ENCODE results near the gene ALOX12. TPM values are rescaled to one million over a fixed set of nuclear protein-coding genes. Genes with fewer than 3 reads are reported as not detected.
A peak's percentile ranks its signal among the peaks of the same experiment; 100 is the strongest.

Gene ALOX12
- polyA plus RNA-seq, 1 of the 3 experiments (the other 2 are of a cell fraction) = not detected

GRCh38 chr17:7002288-7003047, 6.6 kb downstream of the ALOX12 start (continued):
- TF ChIP-seq RFX5 (IDR thresholded peaks at IDR 0.05; ENCODE audit: low read length) (no peak), RCOR1 (IDR thresholded peaks at IDR 0.05; ENCODE audit: low read length) (no peak), MXI1 (IDR thresholded peaks at IDR 0.05; ENCODE audit: low read depth, low read length) (no peak), USF1 (IDR thresholded peaks at IDR 0.05; ENCODE audit: borderline replicate concordance, low read depth) (no peak)

- 93% methylated on average over 2 of the region's 2 CpGs for WGBS (ENCODE audit: low lambda C conversion rate)
- H3K36me3 ChIP-seq (replicated peaks in 1 of 2; ENCODE audit: control insufficient read depth in 1 of 2, insufficient read depth in 2 of 2, low read length in 1 of 2) = peaks cover 20 to 37% of the 10 kb centered on the region in 2 experiments
- ChIA-PET POLR2A (no interaction called here), CTCF (interaction anchor here (0.5 to 7.0 kb wide), 17 partner anchors 8 to 1413 kb away, joined by 3 to 72 read pairs (median 6); partner anchors contain the start of genes ALOX12, BCL6B and RNASEK)
- H3K4me3 ChIP-seq (ENCODE audit: low read depth in 2 of 2, low read length in 1 of 2) = no peak overlapping the region
- peaks cover 26% of the 10 kb centered on the region for H3K79me2 ChIP-seq (ENCODE audit: insufficient read depth)
- DNase-seq = no peak
- no peaks in the 10 kb centered on the region for H3K27me3 ChIP-seq (ENCODE audit: insufficient read depth)
- H3K4me1 ChIP-seq (ENCODE audit: control insufficient read depth in 1 of 2, insufficient read depth in 2 of 2, low read depth in 1 of 2, low read length in 1 of 2) = no peaks in the 10 kb centered on the region; a peak in 1 of 4 replicates
- no peaks in the 10 kb centered on the region for H3K9me3 ChIP-seq
- no peak overlapping the region for H3K27ac ChIP-seq (ENCODE audit: low read depth in 2 of 2, low read length in 1 of 2)
- H3K9me2 ChIP-seq = no peaks in the 10 kb centered on the region
- no peak overlapping the region for H3K9ac ChIP-seq
- peaks cover 3% of the 10 kb centered on the region; the same call in 1 of the 2 replicates for H4K20me1 ChIP-seq (ENCODE audit: insufficient read depth)
- no peak overlapping the region for H2AFZ ChIP-seq (ENCODE audit: low read depth)
- no peak for TF ChIP-seq MAX (IDR thresholded peaks at IDR 0.05; ENCODE audit: low read depth)
- no peak overlapping the region for H3K4me2 ChIP-seq
- peaks cover 4% of the 10 kb centered on the region for H3F3A ChIP-seq (replicated peaks; ENCODE audit: insufficient read depth)
Observed at GRCh38 chr17:7003745-7004144, 7.9 kb downstream of the ALOX12 start.

GRCh38 chr17:7004398-7005253, 8.8 kb downstream of the ALOX12 start:
- H4K20me1 ChIP-seq (ENCODE audit: insufficient read depth) = peaks cover 3% of the 10 kb centered on the region; the same call in 1 of the 2 replicates
- H3K27me3 ChIP-seq (ENCODE audit: insufficient read depth) = no peaks in the 10 kb centered on the region
- H3K4me3 ChIP-seq (ENCODE audit: low read depth in 2 of 2, low read length in 1 of 2) = no peak overlapping the region; a peak in 1 of 4 replicates
- ChIA-PET CTCF (interaction anchor here (0.5 to 7.0 kb wide), 35 partner anchors 8 to 408 kb away, joined by 3 to 72 read pairs (median 4); partner anchors contain the start of genes ALOX12, BCL6B and RNASEK), POLR2A (no interaction called here)
- H3K27ac ChIP-seq (ENCODE audit: low read depth in 2 of 2, low read length in 1 of 2) = no peak overlapping the region
- H2AFZ ChIP-seq (ENCODE audit: low read depth) = no peak overlapping the region
- peak; percentile 81 for TF ChIP-seq CTCF (IDR thresholded peaks at IDR 0.05)
- TF ChIP-seq RAD21 (IDR thresholded peaks at IDR 0.05; ENCODE audit: low read length) = peak; percentile 86
- TF ChIP-seq YY1 (IDR thresholded peaks at IDR 0.05; ENCODE audit: low read depth) = no peak
- peak; percentile 76 for TF ChIP-seq SMC3 (IDR thresholded peaks at IDR 0.05; ENCODE audit: low read depth, low read length)
- H3K9me3 ChIP-seq = no peaks in the 10 kb centered on the region
- peaks cover 33% of the 10 kb centered on the region for H3K79me2 ChIP-seq (ENCODE audit: insufficient read depth)
- H3K9ac ChIP-seq = no peak overlapping the region
- no peak overlapping the region for H3K4me2 ChIP-seq
- H3K9me2 ChIP-seq = no peaks in the 10 kb centered on the region
- H3F3A ChIP-seq (replicated peaks; ENCODE audit: insufficient read depth) = peaks cover 4% of the 10 kb centered on the region
- DNase-seq = peak; percentile 70
- no peaks in the 10 kb centered on the region for H3K4me1 ChIP-seq (ENCODE audit: control insufficient read depth in 1 of 2, insufficient read depth in 2 of 2, low read depth in 1 of 2, low read length in 1 of 2)
- peaks cover 19 to 29% of the 10 kb centered on the region in 2 experiments for H3K36me3 ChIP-seq (replicated peaks in 1 of 2; ENCODE audit: control insufficient read depth in 1 of 2, insufficient read depth in 2 of 2, low read length in 1 of 2)
- WGBS (ENCODE audit: low lambda C conversion rate) = 72% methylated on average over 2 of the region's 2 CpGs
